Measurements from ENCODE around the gene SLC35C1. TPM values are rescaled to one million over a fixed set of nuclear protein-coding genes. Genes with fewer than 3 reads are reported as not detected.

The SLC35C1 gene
- total RNA-seq, 4 donors from 2014 or later: 28.8 to 62.3 (median 44.4) TPM

DNA sequence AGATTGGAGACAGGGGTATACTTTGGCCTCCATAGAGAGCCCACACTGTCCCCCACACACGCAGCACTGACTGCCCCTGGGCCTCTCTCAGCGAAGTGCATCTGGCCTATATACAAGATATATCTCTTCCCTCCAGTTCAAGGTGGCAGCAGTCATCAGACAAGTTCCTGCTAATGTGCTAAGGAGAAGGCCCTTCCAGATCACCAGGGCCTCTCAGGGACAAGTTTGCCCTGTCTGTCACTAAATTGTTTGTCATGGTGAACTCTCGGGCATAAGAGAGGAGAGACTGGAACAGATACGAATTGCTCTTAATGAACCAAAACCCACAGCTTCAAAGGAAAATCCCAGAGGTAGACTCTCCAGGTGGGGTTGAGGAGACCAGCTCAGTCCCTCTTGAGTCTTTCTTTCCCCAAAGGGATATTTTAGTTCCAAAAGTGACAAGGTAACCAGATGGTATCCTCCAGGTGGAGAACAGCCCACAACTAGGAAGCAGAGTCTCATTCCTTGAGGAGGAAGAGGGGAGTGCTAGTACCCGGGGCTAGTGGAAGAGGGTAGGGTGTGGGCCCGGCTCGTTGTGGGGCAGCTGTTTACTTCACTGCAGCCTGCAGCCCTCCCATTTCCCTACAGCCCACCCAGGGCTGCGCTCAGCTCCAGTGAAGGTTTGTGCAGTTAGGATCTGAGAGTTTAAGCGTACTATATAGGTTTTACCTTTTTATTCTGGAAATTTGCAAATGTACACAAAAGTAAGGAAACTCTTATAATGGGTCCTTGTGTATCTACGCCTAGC is 2.2 kb upstream of the SLC35C1 start:
- Histone ChIP-seq H3K9me3 (no peaks in the 10 kb centered on the region), H3K4me3 (no peak overlapping the region), H3K4me1 (peaks cover 18 to 43% (median 42%) of the 10 kb centered on the region in 4 donors), H3K36me3 (no peaks in the 10 kb centered on the region), H3K27me3 (no peaks in the 10 kb centered on the region), H3K27ac (peak overlapping the region; percentile 72 to 97 (median 94))
- no peak for TF ChIP-seq POLR2A (IDR thresholded peaks at IDR 0.05)
- WGBS, 2 donors (ENCODE audit: low coverage in 1 of 2): 83 to 88% methylated on average over 2 to 10 of the region's 10 CpGs
- intact Hi-C loops (cut with DNase I; ENCODE audit: low total_unique reads) (no loop called here), in situ Hi-C loops (cut with MboI; ENCODE audit: low pct_ligation_motif_present in 1 of 4, low pct_unique_long_range_greater_than_20kb in 1 of 4, low sequenced_read_pairs in 3 of 4) (no loop called here)
- no peak for DNase-seq

DNA sequence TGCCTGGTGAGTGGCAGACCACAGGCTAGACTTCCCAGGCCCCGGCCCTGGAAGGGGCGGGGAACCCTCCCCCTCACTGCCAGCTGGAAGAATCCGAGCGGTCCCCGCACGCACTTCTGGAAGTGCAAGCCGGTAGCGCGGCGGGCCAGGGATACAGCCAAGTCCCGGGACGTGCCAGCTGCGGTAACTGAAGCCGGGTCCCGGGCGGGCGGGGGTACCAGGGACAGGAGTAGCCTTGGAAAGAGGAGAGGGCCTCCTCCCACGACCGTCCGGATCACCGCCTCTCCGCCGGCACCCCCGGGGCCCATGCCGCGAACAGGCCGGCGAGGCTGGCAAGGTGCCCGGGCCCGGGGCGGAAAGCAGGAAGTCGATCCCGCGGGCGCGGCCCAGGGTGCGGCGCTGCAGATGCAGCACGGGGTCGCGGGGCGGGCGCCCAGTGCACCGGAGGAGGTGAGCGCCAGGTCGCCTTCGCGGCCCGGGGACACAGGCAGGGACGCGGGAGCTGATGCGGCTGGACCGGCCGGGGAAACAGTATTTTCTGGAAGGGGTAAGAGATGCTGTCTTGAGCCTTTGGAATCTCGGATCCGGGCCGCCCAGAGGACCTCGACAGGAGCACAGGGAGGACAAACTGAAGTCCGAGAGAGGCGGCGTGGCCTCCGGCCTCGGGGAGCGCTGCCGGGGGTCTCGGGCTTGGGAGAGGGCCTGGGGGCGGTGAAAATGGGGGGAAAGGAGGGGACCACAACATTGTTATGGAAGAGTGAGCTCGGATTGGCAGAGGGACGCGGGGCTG is 783 bp upstream of the SLC35C1 start:
- Histone ChIP-seq H3K36me3 (no peaks in the 10 kb centered on the region), H3K27ac (peak overlapping the region; percentile 94 to 97 (median 94)), H3K9me3 (no peaks in the 10 kb centered on the region), H3K27me3 (no peaks in the 10 kb centered on the region), H3K4me3 (peak overlapping the region; percentile 62 to 77 (median 67)), H3K4me1 (peaks cover 22 to 53% (median 45%) of the 10 kb centered on the region in 4 donors)
- peak; percentile 94 for DNase-seq
- WGBS, 2 donors (ENCODE audit: low coverage in 1 of 2): 0 to 1% methylated on average over 1 to 47 of the region's 70 CpGs
- peak in 1 of 5 experiments; percentile 5 for TF ChIP-seq CTCF (IDR thresholded peaks at IDR 0.05)
- peak; percentile 57 to 95 (median 93) for TF ChIP-seq POLR2AphosphoS5 (IDR thresholded peaks at IDR 0.05)
- TF ChIP-seq EP300 (IDR thresholded peaks at IDR 0.05; ENCODE audit: low read depth): peak; percentile 7
- peak; percentile 87 for TF ChIP-seq POLR2A (IDR thresholded peaks at IDR 0.05)
- in situ Hi-C loops (cut with MboI; ENCODE audit: low pct_ligation_motif_present in 1 of 4, low pct_unique_long_range_greater_than_20kb in 1 of 4, low sequenced_read_pairs in 3 of 4) (no loop called here), intact Hi-C loops (cut with DNase I; ENCODE audit: low total_unique reads) (no loop called here)

GRCh38 chr11:45805305-45806071 is 539 bp downstream of the SLC35C1 start:
- no peaks in the 10 kb centered on the region for H3K27me3 ChIP-seq
- in situ Hi-C loops (cut with MboI; ENCODE audit: low pct_ligation_motif_present in 1 of 4, low pct_unique_long_range_greater_than_20kb in 1 of 4, low sequenced_read_pairs in 3 of 4): no loop called here

More at GRCh38 chr11:45805305-45806071, 539 bp downstream of the SLC35C1 start:
- no peak for DNase-seq
- Histone ChIP-seq H3K4me3 (peak overlapping the region; percentile 62 to 77 (median 64)), H3K4me1 (peaks cover 22 to 53% (median 45%) of the 10 kb centered on the region in 4 donors), H3K9me3 (no peaks in the 10 kb centered on the region), H3K36me3 (no peaks in the 10 kb centered on the region), H3K27ac (peak overlapping the region; percentile 94 to 97 (median 94))
- intact Hi-C loops (cut with DNase I; ENCODE audit: low total_unique reads): no loop called here
- WGBS, 2 donors (ENCODE audit: low coverage in 1 of 2): 8 to 18% methylated on average over 10 to 24 of the region's 29 CpGs
- no peak for TF ChIP-seq POLR2AphosphoS5 (IDR thresholded peaks at IDR 0.05)
- no peak for TF ChIP-seq CTCF (IDR thresholded peaks at IDR 0.05)
- TF ChIP-seq POLR2A (IDR thresholded peaks at IDR 0.05): no peak
- TF ChIP-seq EP300 (IDR thresholded peaks at IDR 0.05; ENCODE audit: low read depth): no peak
